Measurements from ENCODE around the gene ZFAND5. TPM values are rescaled to one million over a fixed set of nuclear protein-coding genes. Genes with fewer than 3 reads are reported as not detected.

ZFAND5 gene
- total RNA-seq, 1 experiment from 2014 or later: 185 TPM

DNA sequence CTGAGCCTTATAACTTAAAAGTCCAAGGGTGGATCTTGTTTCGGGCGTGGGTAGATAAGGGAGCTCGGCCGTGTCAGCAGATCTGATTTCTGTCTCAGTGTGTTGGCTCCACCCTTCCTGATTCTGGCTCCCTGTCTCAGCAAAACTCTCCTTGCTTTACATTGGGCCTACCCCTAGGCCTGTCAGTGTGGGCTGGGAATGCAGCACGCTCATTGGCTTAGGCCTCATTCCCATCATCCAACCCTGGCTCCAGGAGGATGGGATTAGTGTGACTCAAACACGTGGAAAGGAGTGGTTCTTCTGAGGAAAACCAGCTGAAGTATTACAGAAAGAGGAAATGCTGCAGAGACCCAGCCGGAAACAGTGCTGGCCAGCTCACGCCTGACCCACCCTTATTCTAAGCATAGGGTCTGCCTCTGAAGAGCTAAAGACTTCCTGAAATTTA lies 59.9 kb downstream of the ZFAND5 start:
- Histone ChIP-seq H3K27ac (ENCODE audit: low read length) (0 out of 2 replicates have a peak overlapping the region, but pooled peaks have one; percentile 12), H3K4me1 (ENCODE audit: control insufficient read depth, insufficient read depth, low read length) (0 out of 2 replicates have a peak, but pooled peaks cover 3% of the 10 kb centered on the region), H3K36me3 (ENCODE audit: control insufficient read depth, insufficient read depth, low read length) (no peaks in the 10 kb centered on the region), H3K4me3 (ENCODE audit: low read depth in 2 of 2, low read length in 2 of 2) (no peak overlapping the region), H3K9me3 (ENCODE audit: control insufficient read depth, insufficient read depth, low read depth, low read length) (no peaks in the 10 kb centered on the region), H3K27me3 (ENCODE audit: control insufficient read depth, insufficient read depth, low read length) (no peaks in the 10 kb centered on the region)
- intact Hi-C loops (cut with micrococcal nuclease; ENCODE audit: unreplicated experiment) (no loop called here), in situ Hi-C loops (cut with HindIII; ENCODE audit: low pct_unique_long_range_greater_than_20kb, low sequenced_read_pairs) (no loop called here)
- DNase-seq (ENCODE audit: low read depth, low spot score) (no peak), ATAC-seq (peak; percentile 58; the same call in 1 of the 2 replicates)
- POLR2A ChIA-PET: no interaction called here
- BruUV-seq (replicated peaks): no TSS peak
- CTCF ChIA-PET: no interaction called here
- TF ChIP-seq TCF7L2 (IDR thresholded peaks at IDR 0.05; ENCODE audit: low read depth, low read length): no peak
- no peak for TF ChIP-seq POLR2AphosphoS5 (IDR thresholded peaks at IDR 0.05; ENCODE audit: low read depth, low read length)
- TF ChIP-seq, protein P1, sequence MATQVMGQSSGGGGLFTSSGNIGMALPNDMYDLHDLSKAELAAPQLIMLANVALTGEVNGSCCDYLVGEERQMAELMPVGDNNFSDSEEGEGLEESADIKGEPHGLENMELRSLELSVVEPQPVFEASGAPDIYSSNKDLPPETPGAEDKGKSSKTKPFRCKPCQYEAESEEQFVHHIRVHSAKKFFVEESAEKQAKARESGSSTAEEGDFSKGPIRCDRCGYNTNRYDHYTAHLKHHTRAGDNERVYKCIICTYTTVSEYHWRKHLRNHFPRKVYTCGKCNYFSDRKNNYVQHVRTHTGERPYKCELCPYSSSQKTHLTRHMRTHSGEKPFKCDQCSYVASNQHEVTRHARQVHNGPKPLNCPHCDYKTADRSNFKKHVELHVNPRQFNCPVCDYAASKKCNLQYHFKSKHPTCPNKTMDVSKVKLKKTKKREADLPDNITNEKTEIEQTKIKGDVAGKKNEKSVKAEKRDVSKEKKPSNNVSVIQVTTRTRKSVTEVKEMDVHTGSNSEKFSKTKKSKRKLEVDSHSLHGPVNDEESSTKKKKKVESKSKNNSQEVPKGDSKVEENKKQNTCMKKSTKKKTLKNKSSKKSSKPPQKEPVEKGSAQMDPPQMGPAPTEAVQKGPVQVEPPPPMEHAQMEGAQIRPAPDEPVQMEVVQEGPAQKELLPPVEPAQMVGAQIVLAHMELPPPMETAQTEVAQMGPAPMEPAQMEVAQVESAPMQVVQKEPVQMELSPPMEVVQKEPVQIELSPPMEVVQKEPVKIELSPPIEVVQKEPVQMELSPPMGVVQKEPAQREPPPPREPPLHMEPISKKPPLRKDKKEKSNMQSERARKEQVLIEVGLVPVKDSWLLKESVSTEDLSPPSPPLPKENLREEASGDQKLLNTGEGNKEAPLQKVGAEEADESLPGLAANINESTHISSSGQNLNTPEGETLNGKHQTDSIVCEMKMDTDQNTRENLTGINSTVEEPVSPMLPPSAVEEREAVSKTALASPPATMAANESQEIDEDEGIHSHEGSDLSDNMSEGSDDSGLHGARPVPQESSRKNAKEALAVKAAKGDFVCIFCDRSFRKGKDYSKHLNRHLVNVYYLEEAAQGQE (IDR thresholded peaks at IDR 0.05; ENCODE audit: insufficient read depth in 1 of 2, low read depth in 2 of 2, low read length in 1 of 2): no peak

DNA sequence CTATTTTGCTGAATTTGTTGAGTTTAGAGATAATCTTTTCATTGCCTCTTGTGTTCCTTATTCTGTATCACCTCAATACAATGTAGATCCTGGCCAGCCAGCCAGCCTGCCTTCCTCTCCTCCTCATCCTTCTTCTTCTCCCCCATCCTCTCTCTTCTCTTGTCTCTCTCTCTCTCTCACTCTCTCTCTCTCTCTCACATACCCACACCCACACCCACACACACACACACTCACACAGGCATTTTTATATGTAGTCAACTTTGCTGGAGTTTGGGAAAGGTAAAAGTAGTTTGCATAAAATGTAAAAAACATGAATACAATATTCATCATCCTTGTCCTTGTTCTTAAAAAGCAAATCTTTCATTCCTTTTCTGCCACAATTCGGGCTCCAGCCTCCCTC lies 60.5 kb downstream of the ZFAND5 start:
- in situ Hi-C loops (cut with HindIII; ENCODE audit: low pct_unique_long_range_greater_than_20kb, low sequenced_read_pairs): no loop called here
- no TSS peak for BruUV-seq (replicated peaks)
- intact Hi-C loops (cut with micrococcal nuclease; ENCODE audit: unreplicated experiment): no loop called here
- no peaks in the 10 kb centered on the region for H3K9me3 ChIP-seq (ENCODE audit: control insufficient read depth, insufficient read depth, low read depth, low read length)
- no peak for ATAC-seq
- no peaks in the 10 kb centered on the region for H3K27me3 ChIP-seq (ENCODE audit: control insufficient read depth, insufficient read depth, low read length)
- TF ChIP-seq TCF7L2 (IDR thresholded peaks at IDR 0.05; ENCODE audit: low read depth, low read length): no peak
- TF ChIP-seq, protein P2, sequence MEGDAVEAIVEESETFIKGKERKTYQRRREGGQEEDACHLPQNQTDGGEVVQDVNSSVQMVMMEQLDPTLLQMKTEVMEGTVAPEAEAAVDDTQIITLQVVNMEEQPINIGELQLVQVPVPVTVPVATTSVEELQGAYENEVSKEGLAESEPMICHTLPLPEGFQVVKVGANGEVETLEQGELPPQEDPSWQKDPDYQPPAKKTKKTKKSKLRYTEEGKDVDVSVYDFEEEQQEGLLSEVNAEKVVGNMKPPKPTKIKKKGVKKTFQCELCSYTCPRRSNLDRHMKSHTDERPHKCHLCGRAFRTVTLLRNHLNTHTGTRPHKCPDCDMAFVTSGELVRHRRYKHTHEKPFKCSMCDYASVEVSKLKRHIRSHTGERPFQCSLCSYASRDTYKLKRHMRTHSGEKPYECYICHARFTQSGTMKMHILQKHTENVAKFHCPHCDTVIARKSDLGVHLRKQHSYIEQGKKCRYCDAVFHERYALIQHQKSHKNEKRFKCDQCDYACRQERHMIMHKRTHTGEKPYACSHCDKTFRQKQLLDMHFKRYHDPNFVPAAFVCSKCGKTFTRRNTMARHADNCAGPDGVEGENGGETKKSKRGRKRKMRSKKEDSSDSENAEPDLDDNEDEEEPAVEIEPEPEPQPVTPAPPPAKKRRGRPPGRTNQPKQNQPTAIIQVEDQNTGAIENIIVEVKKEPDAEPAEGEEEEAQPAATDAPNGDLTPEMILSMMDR (IDR thresholded peaks at IDR 0.05): no peak
- TF ChIP-seq, protein P1 (IDR thresholded peaks at IDR 0.05; ENCODE audit: insufficient read depth in 1 of 2, low read depth in 2 of 2, low read length in 1 of 2): no peak
- TF ChIP-seq SIN3A (IDR thresholded peaks at IDR 0.05; ENCODE audit: borderline replicate concordance, insufficient read depth, low read depth, low read length): no peak
- no peak for TF ChIP-seq POLR2AphosphoS5 (IDR thresholded peaks at IDR 0.05; ENCODE audit: low read depth, low read length)
- no peak overlapping the region for H3K4me3 ChIP-seq (ENCODE audit: low read depth in 2 of 2, low read length in 2 of 2)
- POLR2A ChIA-PET: no interaction called here
- H3K36me3 ChIP-seq (ENCODE audit: control insufficient read depth, insufficient read depth, low read length): no peaks in the 10 kb centered on the region
- no peak for DNase-seq (ENCODE audit: low read depth, low spot score)
- 0 out of 2 replicates have a peak, but pooled peaks cover 3% of the 10 kb centered on the region for H3K4me1 ChIP-seq (ENCODE audit: control insufficient read depth, insufficient read depth, low read length)
- CTCF ChIA-PET: no interaction called here
- no peak overlapping the region for H3K27ac ChIP-seq (ENCODE audit: low read length)

Other genes starting within 250 kb of the ZFAND5 start
- gene GDA, start 215.8 kb downstream of the ZFAND5 start, total RNA-seq (2021; ENCODE audit: unreplicated experiment): 5.0 TPM
- 0.36 TPM for gene TMC1, start 156.4 kb upstream of the ZFAND5 start, total RNA-seq (2021; ENCODE audit: unreplicated experiment)